Fibroblast of lung (primary cell): Measurements from ENCODE around the gene SLIT1. TPM values are rescaled to one million over a fixed set of nuclear protein-coding genes. Genes with fewer than 3 reads are reported as not detected.

Source experiments
- DNase-seq, 2 donors: peaks; one replicate each; pipeline versions ENCODE4 v3.0.0 to v3.0.0-alpha.2; 2010; ENCODE audit warnings: low read depth in 2 of 2
- H2AFZ ChIP-seq: 2 replicates; pipeline ENCODE4 v1.5.1; 2012; ENCODE audit warnings: low read length, control low read depth, inconsistent platforms
- H3K27ac ChIP-seq: 2 replicates; pipeline ENCODE4 v1.5.1; 2011; ENCODE audit warnings: low read length, control low read depth; ENCODE audit not compliant: insufficient read depth
- H3K27me3 ChIP-seq: 2 replicates; pipeline ENCODE4 v1.5.1; 2011; ENCODE audit warnings: mild to moderate bottlenecking, low read length; ENCODE audit not compliant: control insufficient read depth, insufficient read depth
- H3K36me3 ChIP-seq: 2 replicates; pipeline ENCODE4 v1.5.1; 2011; ENCODE audit warnings: low read length; ENCODE audit not compliant: control insufficient read depth, insufficient read depth
- H3K4me1 ChIP-seq: 2 replicates; pipeline ENCODE4 v1.5.1; 2011; ENCODE audit warnings: low read length; ENCODE audit not compliant: control insufficient read depth, insufficient read depth; ENCODE audit errors: extremely low read depth
- H3K4me2 ChIP-seq: 2 replicates; pipeline ENCODE4 v1.5.1; 2011; ENCODE audit warnings: low read length, control low read depth; ENCODE audit not compliant: insufficient read depth; ENCODE audit errors: extremely low read depth
- H3K4me3 ChIP-seq, 4 experiments: fragments of 200-600 bp in 1 of 4; sonication (generic) in 1 of 4; replicated peaks in 1 of 4; 2 replicates each; pipeline ENCODE4 v1.5.1; 2011 to 2016; ENCODE audit warnings: low read length in 4 of 4, low read depth in 3 of 4, mild to moderate bottlenecking in 3 of 4, control low read depth in 2 of 4, inconsistent platforms in 1 of 4, mixed read lengths in 1 of 4; ENCODE audit not compliant: insufficient read depth in 1 of 4; ENCODE audit errors: control extremely low read depth in 1 of 4
- H3K79me2 ChIP-seq: 2 replicates; pipeline ENCODE4 v1.5.1; 2012; ENCODE audit warnings: mild to moderate bottlenecking, low read length, inconsistent platforms; ENCODE audit not compliant: control insufficient read depth, insufficient read depth
- H3K9ac ChIP-seq: 2 replicates; pipeline ENCODE4 v1.5.1; 2011; ENCODE audit warnings: mild to moderate bottlenecking, low read length, control low read depth; ENCODE audit not compliant: insufficient read depth
- H3K9me3 ChIP-seq: 2 replicates; pipeline ENCODE4 v1.5.1; 2012; ENCODE audit warnings: low read depth, low read length; ENCODE audit not compliant: control insufficient read depth, insufficient read depth
- H4K20me1 ChIP-seq: 2 replicates; pipeline ENCODE4 v1.5.1; 2011; ENCODE audit warnings: low read length; ENCODE audit not compliant: control insufficient read depth, insufficient read depth; ENCODE audit errors: extremely low read depth
- EZH2 ChIP-seq: IDR thresholded peaks from 2 replicates; pipeline ENCODE4 v1.5.1; 2012; ENCODE audit warnings: low read length, control low read depth, mild to moderate bottlenecking; ENCODE audit errors: missing control alignments
- polyA plus RNA-seq, 2 donors: library from polyadenylated mRNA; depleted of rRNA in 1 of 2; stranded (reverse) in 1 of 2; unstranded in 1 of 2; fragments of >200 nt; gene quantifications; 2 replicates each; pipeline ENCODE4 v1.2.1, GENCODE V29; 2011 to 2012; ENCODE audit warnings: missing spikeins in 1 of 2
- total RNA-seq: library from RNA; depleted of rRNA; stranded (reverse); fragments of >200 nt; gene quantifications from 2 replicates; pipeline ENCODE4 v1.2.1, GENCODE V29; 2014
- TF ChIP-seq, protein P1 (sequence below), 2 donors: IDR thresholded peaks in 1 of 2; conservative IDR thresholded peaks in 1 of 2; 1 replicate in 1 of 2; 2 replicates in 1 of 2; pipeline ENCODE4 v1.5.1; 2011 to 2012; ENCODE audit warnings: low read length in 2 of 2, control low read depth in 1 of 2, inconsistent platforms in 1 of 2, low read depth in 1 of 2, mild to moderate bottlenecking in 1 of 2

Gene SLIT1
- total and polyA plus RNA-seq, 2 donors (not counting 1 experiment from before 2014, with no cell fraction given): 0.02 to 0.17 TPM

GRCh38 chr10:96978621-96979154 lies 207.1 kb downstream of the SLIT1 start:
- no peak overlapping the region for H3K27ac ChIP-seq
- no peaks in the 10 kb centered on the region for H3K27me3 ChIP-seq
- H3K9ac ChIP-seq: no peak overlapping the region
- TF ChIP-seq, protein P1, sequence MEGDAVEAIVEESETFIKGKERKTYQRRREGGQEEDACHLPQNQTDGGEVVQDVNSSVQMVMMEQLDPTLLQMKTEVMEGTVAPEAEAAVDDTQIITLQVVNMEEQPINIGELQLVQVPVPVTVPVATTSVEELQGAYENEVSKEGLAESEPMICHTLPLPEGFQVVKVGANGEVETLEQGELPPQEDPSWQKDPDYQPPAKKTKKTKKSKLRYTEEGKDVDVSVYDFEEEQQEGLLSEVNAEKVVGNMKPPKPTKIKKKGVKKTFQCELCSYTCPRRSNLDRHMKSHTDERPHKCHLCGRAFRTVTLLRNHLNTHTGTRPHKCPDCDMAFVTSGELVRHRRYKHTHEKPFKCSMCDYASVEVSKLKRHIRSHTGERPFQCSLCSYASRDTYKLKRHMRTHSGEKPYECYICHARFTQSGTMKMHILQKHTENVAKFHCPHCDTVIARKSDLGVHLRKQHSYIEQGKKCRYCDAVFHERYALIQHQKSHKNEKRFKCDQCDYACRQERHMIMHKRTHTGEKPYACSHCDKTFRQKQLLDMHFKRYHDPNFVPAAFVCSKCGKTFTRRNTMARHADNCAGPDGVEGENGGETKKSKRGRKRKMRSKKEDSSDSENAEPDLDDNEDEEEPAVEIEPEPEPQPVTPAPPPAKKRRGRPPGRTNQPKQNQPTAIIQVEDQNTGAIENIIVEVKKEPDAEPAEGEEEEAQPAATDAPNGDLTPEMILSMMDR (conservative IDR thresholded peaks at IDR 0.05 in 1 of 2, IDR thresholded peaks at IDR 0.05 in 1 of 2; ENCODE audit: low read depth in 1 of 2, low read length in 2 of 2): no peak
- no peak for TF ChIP-seq EZH2
- H4K20me1 ChIP-seq: no peaks in the 10 kb centered on the region
- H3K4me3 ChIP-seq: no peak overlapping the region
- H3K9me3 ChIP-seq: no peaks in the 10 kb centered on the region
- H2AFZ ChIP-seq: no peak overlapping the region
- H3K36me3 ChIP-seq: peaks cover 4% of the 10 kb centered on the region
- DNase-seq: no peak
- H3K4me2 ChIP-seq: no peak overlapping the region
- H3K79me2 ChIP-seq: no peaks in the 10 kb centered on the region
- H3K4me1 ChIP-seq: no peaks in the 10 kb centered on the region

GRCh38 chr10:96975136-96975535 lies 210.6 kb downstream of the SLIT1 start:
- H3K36me3 ChIP-seq: no peaks in the 10 kb centered on the region
- no peak overlapping the region for H3K4me2 ChIP-seq
- H3K27me3 ChIP-seq: no peaks in the 10 kb centered on the region
- no peak overlapping the region for H2AFZ ChIP-seq
- no peak overlapping the region for H3K4me3 ChIP-seq
- TF ChIP-seq EZH2: no peak
- TF ChIP-seq, protein P1 (conservative IDR thresholded peaks at IDR 0.05 in 1 of 2, IDR thresholded peaks at IDR 0.05 in 1 of 2; ENCODE audit: low read depth in 1 of 2, low read length in 2 of 2): no peak
- DNase-seq: no peak
- no peak overlapping the region for H3K9ac ChIP-seq
- H3K79me2 ChIP-seq: no peaks in the 10 kb centered on the region
- no peaks in the 10 kb centered on the region for H4K20me1 ChIP-seq
- no peaks in the 10 kb centered on the region for H3K4me1 ChIP-seq
- no peaks in the 10 kb centered on the region for H3K9me3 ChIP-seq
- H3K27ac ChIP-seq: no peak overlapping the region

DNA sequence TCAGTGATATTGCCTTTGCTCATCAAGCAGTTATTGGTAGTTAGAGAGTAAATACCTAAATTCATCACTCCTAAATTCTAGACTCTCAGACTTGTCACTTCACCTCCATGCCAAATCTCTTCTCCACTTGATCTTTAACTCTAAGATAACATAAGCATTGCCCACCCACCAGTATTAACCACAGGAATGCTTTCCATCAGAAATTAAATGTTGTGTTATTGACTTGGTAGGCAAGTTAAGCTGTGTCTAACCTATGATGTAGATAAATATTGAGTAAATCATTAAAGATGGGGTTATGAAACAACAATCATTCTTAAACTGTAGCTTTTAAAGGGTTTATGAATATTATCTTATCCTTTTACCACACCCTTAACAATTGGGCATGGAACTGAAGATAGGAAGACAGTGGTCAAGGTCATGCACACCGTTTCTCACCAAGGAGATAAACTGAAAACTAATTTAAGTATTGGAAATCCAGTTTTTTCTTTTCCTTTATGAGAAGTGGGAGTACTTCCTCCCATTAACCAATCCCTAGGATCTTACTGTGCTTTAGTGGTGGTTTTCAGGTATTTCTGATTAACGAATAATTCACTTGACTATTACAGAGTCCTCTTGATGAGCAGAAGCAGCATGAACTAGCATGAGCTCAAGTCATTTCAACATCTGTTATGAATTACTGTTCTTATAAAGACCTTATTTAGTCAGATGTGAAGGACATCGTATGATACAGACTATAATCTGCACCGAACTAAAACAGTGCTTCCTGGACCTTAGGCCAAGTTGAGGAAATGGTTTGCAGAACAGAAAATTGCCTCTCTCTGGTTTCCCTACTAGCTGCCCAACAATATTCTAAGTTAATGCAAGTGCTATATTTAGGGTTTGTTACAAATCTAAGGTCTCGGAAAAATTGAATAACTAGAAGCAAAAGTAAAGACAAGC lies 211.7 kb downstream of the SLIT1 start:
- Histone ChIP-seq H3K4me1 (no peaks in the 10 kb centered on the region), H3K36me3 (no peaks in the 10 kb centered on the region), H3K79me2 (no peaks in the 10 kb centered on the region), H3K27me3 (no peaks in the 10 kb centered on the region), H3K4me3 (no peak overlapping the region), H4K20me1 (no peaks in the 10 kb centered on the region), H2AFZ (no peak overlapping the region), H3K4me2 (no peak overlapping the region), H3K9me3 (no peaks in the 10 kb centered on the region), H3K9ac (no peak overlapping the region), H3K27ac (no peak overlapping the region)
- no peak for TF ChIP-seq EZH2
- TF ChIP-seq, protein P1 (conservative IDR thresholded peaks at IDR 0.05 in 1 of 2, IDR thresholded peaks at IDR 0.05 in 1 of 2; ENCODE audit: low read depth in 1 of 2, low read length in 2 of 2): no peak
- DNase-seq: peak in 1 of 2 donors; percentile 45
